ENCODE data around the gene GSAP.

GSAP gene

GRCh38 chr7:77434570-77435275, 18.6 kb upstream of the GSAP start:
- DNase-seq (ENCODE audit: low read depth) = no peak

- DNase-seq (ENCODE audit: low read depth) = no peak
These were observed 17.8 kb upstream of the GSAP start for GRCh38 chr7:77433901-77434300.

GRCh38 chr7:77430927-77431326, 14.8 kb upstream of the GSAP start:
- DNase-seq (ENCODE audit: low read depth) = no peak

GRCh38 chr7:77428777-77429231, 12.7 kb upstream of the GSAP start:
- DNase-seq (ENCODE audit: low read depth) = no peak

- no peak for DNase-seq (ENCODE audit: low read depth)
These were observed 12.0 kb upstream of the GSAP start for GRCh38 chr7:77427996-77428603.

GRCh38 chr7:77426521-77427051, 10.4 kb upstream of the GSAP start:
- no peak for DNase-seq (ENCODE audit: low read depth)

GRCh38 chr7:77426052-77426404, 9.9 kb upstream of the GSAP start:
- DNase-seq (ENCODE audit: low read depth) = no peak

- no peak for DNase-seq (ENCODE audit: low read depth)
These were observed 9.2 kb upstream of the GSAP start for GRCh38 chr7:77425101-77426051.

- no peak for DNase-seq (ENCODE audit: low read depth)
These were observed 6.4 kb upstream of the GSAP start for GRCh38 chr7:77422500-77422899.

- no peak for DNase-seq (ENCODE audit: low read depth)
These were observed 5.0 kb upstream of the GSAP start for GRCh38 chr7:77420986-77421672.

- no peak for DNase-seq (ENCODE audit: low read depth)
These were observed 4.3 kb upstream of the GSAP start for GRCh38 chr7:77420438-77420837.

GRCh38 chr7:77419102-77419501, 3.0 kb upstream of the GSAP start:
- no peak for DNase-seq (ENCODE audit: low read depth)

GRCh38 chr7:77417801-77418200, 1.7 kb upstream of the GSAP start:
- no peak for DNase-seq (ENCODE audit: low read depth)

GRCh38 chr7:77416621-77417371, 647 bp upstream of the GSAP start:
- DNase-seq (ENCODE audit: low read depth) = no peak

GRCh38 chr7:77415476-77415822, 700 bp downstream of the GSAP start:
- DNase-seq (ENCODE audit: low read depth) = no peak

GRCh38 chr7:77413861-77414424, 2.2 kb downstream of the GSAP start:
- no peak for DNase-seq (ENCODE audit: low read depth)

- DNase-seq (ENCODE audit: low read depth) = no peak
These were observed 3.0 kb downstream of the GSAP start for GRCh38 chr7:77413128-77413527.

GRCh38 chr7:77409739-77410547, 6.2 kb downstream of the GSAP start:
- DNase-seq (ENCODE audit: low read depth) = no peak

- no peak for DNase-seq (ENCODE audit: low read depth)
These were observed 7.0 kb downstream of the GSAP start for GRCh38 chr7:77409005-77409738.

Measured in activated T-cell treated with anti-CD3 and anti-CD28 coated beads for 48 hours (primary cell).